Gastrocnemius medialis (tissue), 4 donors: ENCODE measurements around the gene CCDC39.
"Not testable (repeated sequence)": the region's sequence is repeated elsewhere in the genome, so short reads cannot be mapped to it uniquely, and the experiment has no call there.

Experiments used
- POLR2A ChIP-seq, 2 donors: fragments of 450-650 bp; IDR thresholded peaks; one replicate each; pipeline ENCODE4 v1.6.1; 2017; ENCODE audit warnings: antibody characterized with exemption in 2 of 2, mild to moderate bottlenecking in 2 of 2, moderate library complexity in 2 of 2
- TF ChIP-seq, protein P1 (sequence below), 5 experiments: fragments of 450-650 bp in 3 of 5; fragments of 200-600 bp in 2 of 5; sonication (generic) in 2 of 5; IDR thresholded peaks in 4 of 5; conservative IDR thresholded peaks in 1 of 5; 1 replicate in 4 of 5; 2 replicates in 1 of 5; pipeline ENCODE4 v1.5.1; 2016 to 2019; ENCODE audit warnings: antibody characterized with exemption in 5 of 5, mild to moderate bottlenecking in 3 of 5, moderate library complexity in 3 of 5

DNA sequence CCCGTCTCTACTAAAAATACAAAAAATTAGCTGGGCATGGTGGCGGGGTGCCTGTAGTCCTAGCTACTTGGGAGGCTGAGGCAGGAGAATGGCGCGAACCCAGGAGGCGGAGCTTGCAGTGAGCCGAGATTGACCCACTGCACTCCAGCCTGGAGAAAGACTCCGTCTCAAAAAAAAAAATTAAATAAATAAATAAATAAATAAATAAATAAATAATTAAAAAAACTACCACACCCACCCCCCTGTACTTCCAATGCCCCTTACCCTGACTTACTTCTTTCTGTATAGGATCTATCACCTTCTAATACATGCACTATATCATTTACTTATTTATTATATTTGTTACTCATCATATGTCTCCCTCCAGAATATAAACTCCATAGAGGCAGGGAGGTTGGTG, 85.7 kb downstream of the CCDC39 start:
- TF ChIP-seq, protein P1, sequence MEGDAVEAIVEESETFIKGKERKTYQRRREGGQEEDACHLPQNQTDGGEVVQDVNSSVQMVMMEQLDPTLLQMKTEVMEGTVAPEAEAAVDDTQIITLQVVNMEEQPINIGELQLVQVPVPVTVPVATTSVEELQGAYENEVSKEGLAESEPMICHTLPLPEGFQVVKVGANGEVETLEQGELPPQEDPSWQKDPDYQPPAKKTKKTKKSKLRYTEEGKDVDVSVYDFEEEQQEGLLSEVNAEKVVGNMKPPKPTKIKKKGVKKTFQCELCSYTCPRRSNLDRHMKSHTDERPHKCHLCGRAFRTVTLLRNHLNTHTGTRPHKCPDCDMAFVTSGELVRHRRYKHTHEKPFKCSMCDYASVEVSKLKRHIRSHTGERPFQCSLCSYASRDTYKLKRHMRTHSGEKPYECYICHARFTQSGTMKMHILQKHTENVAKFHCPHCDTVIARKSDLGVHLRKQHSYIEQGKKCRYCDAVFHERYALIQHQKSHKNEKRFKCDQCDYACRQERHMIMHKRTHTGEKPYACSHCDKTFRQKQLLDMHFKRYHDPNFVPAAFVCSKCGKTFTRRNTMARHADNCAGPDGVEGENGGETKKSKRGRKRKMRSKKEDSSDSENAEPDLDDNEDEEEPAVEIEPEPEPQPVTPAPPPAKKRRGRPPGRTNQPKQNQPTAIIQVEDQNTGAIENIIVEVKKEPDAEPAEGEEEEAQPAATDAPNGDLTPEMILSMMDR (IDR thresholded peaks at IDR 0.05 in 4 of 5, conservative IDR thresholded peaks at IDR 0.05 in 1 of 5) = not testable (repeated sequence)
- not testable (repeated sequence) for TF ChIP-seq POLR2A (IDR thresholded peaks at IDR 0.05)
